ENCODE results near the gene BDKRB2.

GRCh38 chr14:96184737-96185136, 19.9 kb upstream of the BDKRB2 start:
- TF ChIP-seq, protein P1, sequence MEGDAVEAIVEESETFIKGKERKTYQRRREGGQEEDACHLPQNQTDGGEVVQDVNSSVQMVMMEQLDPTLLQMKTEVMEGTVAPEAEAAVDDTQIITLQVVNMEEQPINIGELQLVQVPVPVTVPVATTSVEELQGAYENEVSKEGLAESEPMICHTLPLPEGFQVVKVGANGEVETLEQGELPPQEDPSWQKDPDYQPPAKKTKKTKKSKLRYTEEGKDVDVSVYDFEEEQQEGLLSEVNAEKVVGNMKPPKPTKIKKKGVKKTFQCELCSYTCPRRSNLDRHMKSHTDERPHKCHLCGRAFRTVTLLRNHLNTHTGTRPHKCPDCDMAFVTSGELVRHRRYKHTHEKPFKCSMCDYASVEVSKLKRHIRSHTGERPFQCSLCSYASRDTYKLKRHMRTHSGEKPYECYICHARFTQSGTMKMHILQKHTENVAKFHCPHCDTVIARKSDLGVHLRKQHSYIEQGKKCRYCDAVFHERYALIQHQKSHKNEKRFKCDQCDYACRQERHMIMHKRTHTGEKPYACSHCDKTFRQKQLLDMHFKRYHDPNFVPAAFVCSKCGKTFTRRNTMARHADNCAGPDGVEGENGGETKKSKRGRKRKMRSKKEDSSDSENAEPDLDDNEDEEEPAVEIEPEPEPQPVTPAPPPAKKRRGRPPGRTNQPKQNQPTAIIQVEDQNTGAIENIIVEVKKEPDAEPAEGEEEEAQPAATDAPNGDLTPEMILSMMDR (IDR thresholded peaks at IDR 0.05; ENCODE audit: low read length): no peak
- no peak for TF ChIP-seq EZH2 (IDR thresholded peaks at IDR 0.05; ENCODE audit: borderline replicate concordance, low read length)

Measured in OCI-LY1 (cell line).